Mesendoderm (in vitro differentiated cells): ENCODE results near the gene INO80.
A peak's percentile ranks its signal among the peaks of the same experiment; 100 is the strongest.
"Not testable (repeated sequence)": the region's sequence is repeated elsewhere in the genome, so short reads cannot be mapped to it uniquely, and the experiment has no call there.

Source experiments
- DNase-seq: peaks from one replicate; pipeline ENCODE4 v3.0.0; 2013
- H2AK5ac ChIP-seq: 2 replicates; pipeline ENCODE4 v1.6.1; 2013; ENCODE audit warnings: low read length, inconsistent platforms
- H2BK120ac ChIP-seq: 2 replicates; pipeline ENCODE4 v1.6.1; 2013; ENCODE audit warnings: low read depth, mild to moderate bottlenecking, low read length, moderate library complexity, mixed read lengths
- H2BK15ac ChIP-seq: replicated peaks from 2 replicates; pipeline ENCODE4 v1.6.1; 2013; ENCODE audit warnings: low read depth, mild to moderate bottlenecking, moderate library complexity
- H2BK5ac ChIP-seq: 2 replicates; pipeline ENCODE4 v1.6.1; 2013; ENCODE audit warnings: low read length, inconsistent platforms
- H3K18ac ChIP-seq: 2 replicates; pipeline ENCODE4 v1.6.1; 2013; ENCODE audit warnings: mild to moderate bottlenecking, low read length, mixed read lengths
- H3K23ac ChIP-seq: one replicate; pipeline ENCODE4 v1.6.1; 2013; ENCODE audit warnings: low read length
- H3K27ac ChIP-seq: 2 replicates; pipeline ENCODE4 v1.5.1; 2013; ENCODE audit warnings: low read depth, mild to moderate bottlenecking, inconsistent platforms, low read length, moderate library complexity
- H3K27me3 ChIP-seq: 2 replicates; pipeline ENCODE4 v1.6.1; 2013; ENCODE audit warnings: low read length, control low read depth, mild to moderate bottlenecking, inconsistent platforms; ENCODE audit not compliant: insufficient read depth, poor library complexity
- H3K36me3 ChIP-seq: 2 replicates; pipeline ENCODE4 v1.6.1; 2013; ENCODE audit warnings: low read length, inconsistent platforms; ENCODE audit not compliant: control insufficient read depth, insufficient read depth
- H3K4ac ChIP-seq: one replicate; pipeline ENCODE4 v1.6.1; 2013; ENCODE audit warnings: low read depth, mild to moderate bottlenecking, low read length, moderate library complexity
- H3K4me1 ChIP-seq: 2 replicates; pipeline ENCODE4 v1.6.1; 2013; ENCODE audit warnings: low read depth, low read length, inconsistent platforms; ENCODE audit not compliant: control insufficient read depth
- H3K4me2 ChIP-seq: 2 replicates; pipeline ENCODE4 v1.6.1; 2013; ENCODE audit warnings: low read length
- H3K4me3 ChIP-seq: 2 replicates; pipeline ENCODE4 v1.5.1; 2013; ENCODE audit warnings: mild to moderate bottlenecking, low read length
- H3K56ac ChIP-seq: one replicate; pipeline ENCODE4 v1.6.1; 2013; ENCODE audit warnings: low read length
- H3K79me1 ChIP-seq: 2 replicates; pipeline ENCODE4 v1.6.1; 2013; ENCODE audit warnings: low read length, inconsistent platforms
- H3K79me2 ChIP-seq: 2 replicates; pipeline ENCODE4 v1.6.1; 2013; ENCODE audit warnings: mild to moderate bottlenecking, low read length; ENCODE audit not compliant: control insufficient read depth, insufficient read depth
- H3K9ac ChIP-seq: 2 replicates; pipeline ENCODE4 v1.6.1; 2013; ENCODE audit warnings: low read length, inconsistent platforms
- H4K5ac ChIP-seq: one replicate; pipeline ENCODE4 v1.6.1; 2013; ENCODE audit warnings: low read length
- H4K8ac ChIP-seq: one replicate; pipeline ENCODE4 v1.6.1; 2013; ENCODE audit warnings: low read depth, mild to moderate bottlenecking, control low read depth, low read length, moderate library complexity
- WGBS: extraction: QIAGEN DNeasy Blood & Tissue Kit; methylation state at CpG from one replicate; pipeline ENCODE4 v1.1.7; 2013; ENCODE audit warnings: low lambda C conversion rate, missing lambda C conversion rate; ENCODE audit not compliant: insufficient coverage; ENCODE audit errors: extremely low coverage; 5-methylcytosine and 5-hydroxymethylcytosine counted together

Gene INO80

DNA sequence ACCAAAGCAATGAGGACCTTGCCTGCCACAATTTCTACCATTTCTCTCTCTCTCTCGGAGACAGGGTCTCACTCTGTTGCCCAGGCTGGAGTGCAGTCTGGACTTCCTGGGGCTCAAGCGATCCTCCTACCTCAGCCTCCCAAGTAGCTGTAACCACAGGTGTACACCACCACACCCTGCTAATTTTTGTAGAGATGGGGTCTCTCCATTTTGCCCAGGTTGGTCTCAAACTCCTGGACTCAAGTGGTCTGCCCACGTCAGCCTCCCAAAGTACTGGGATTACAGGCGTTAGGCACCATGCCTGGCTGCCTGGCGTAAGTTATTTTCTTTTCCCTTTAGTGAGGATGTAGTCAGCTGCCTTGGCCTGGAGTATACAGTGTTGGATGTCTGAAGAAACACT, 37.7 kb upstream of the INO80 start:
- Histone ChIP-seq H3K18ac (no peak overlapping the region), H3K4ac (no peak overlapping the region), H3K4me3 (no peak overlapping the region), H3K79me1 (no peaks in the 10 kb centered on the region), H2AK5ac (no peak overlapping the region), H3K27me3 (no peaks in the 10 kb centered on the region), H4K5ac (no peak overlapping the region), H4K8ac (no peak overlapping the region), H3K36me3 (no peaks in the 10 kb centered on the region), H3K4me2 (no peak overlapping the region), H3K79me2 (no peaks in the 10 kb centered on the region), H3K56ac (no peak overlapping the region), H3K4me1 (no peaks in the 10 kb centered on the region), H2BK15ac (no peak overlapping the region), H2BK5ac (no peak overlapping the region), H3K9ac (no peak overlapping the region), H3K27ac (no peak overlapping the region), H2BK120ac (no peak overlapping the region), H3K23ac (no peak overlapping the region)
- no peak for DNase-seq
- no CpG with 5 or more reads among the region's 5 CpGs for WGBS

- Histone ChIP-seq H3K4me1 (no peaks in the 10 kb centered on the region), H3K18ac (no peak overlapping the region), H3K27ac (no peak overlapping the region), H2BK5ac (no peak overlapping the region), H4K8ac (no peak overlapping the region), H3K79me1 (no peaks in the 10 kb centered on the region), H3K79me2 (no peaks in the 10 kb centered on the region), H2BK120ac (no peak overlapping the region), H3K36me3 (no peaks in the 10 kb centered on the region), H3K4me2 (no peak overlapping the region), H3K9ac (no peak overlapping the region), H4K5ac (no peak overlapping the region), H2BK15ac (no peak overlapping the region), H3K27me3 (no peaks in the 10 kb centered on the region), H3K4me3 (no peak overlapping the region), H3K4ac (no peak overlapping the region), H2AK5ac (no peak overlapping the region), H3K23ac (no peak overlapping the region), H3K56ac (no peak overlapping the region)
- no peak for DNase-seq
- WGBS: no CpG with 5 or more reads among the region's 37 CpGs
Measured at GRCh38 chr15:41151451-41152005, 35.4 kb upstream of the INO80 start.

DNA sequence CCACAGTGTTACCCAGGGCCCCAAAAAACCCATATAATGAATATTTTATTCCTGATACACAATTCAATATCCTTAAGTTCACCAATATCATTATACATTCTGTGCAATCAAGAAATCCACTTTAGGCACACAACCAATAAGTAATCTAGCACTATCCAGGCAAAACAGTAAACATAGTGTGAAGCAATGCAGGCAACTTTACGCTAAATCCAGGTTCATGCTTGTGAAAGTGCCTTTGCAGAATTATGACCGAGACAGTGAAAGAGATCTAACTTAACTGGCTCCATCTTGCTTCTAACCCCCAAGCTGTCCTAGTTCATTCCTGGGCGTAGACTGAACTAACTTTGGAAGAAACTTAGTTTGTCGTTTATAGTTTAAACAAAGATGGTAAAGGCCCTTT, 34.2 kb upstream of the INO80 start:
- WGBS: no CpG with 5 or more reads among the region's 4 CpGs
- H3K79me2 ChIP-seq: no peaks in the 10 kb centered on the region
- H4K5ac ChIP-seq: no peak overlapping the region
- no peak overlapping the region for H3K18ac ChIP-seq
- H3K56ac ChIP-seq: no peak overlapping the region
- no peak for DNase-seq
- no peaks in the 10 kb centered on the region for H3K4me1 ChIP-seq
- no peak overlapping the region for H2BK5ac ChIP-seq
- H3K4me3 ChIP-seq: no peak overlapping the region
- no peaks in the 10 kb centered on the region for H3K27me3 ChIP-seq
- H2AK5ac ChIP-seq: no peak overlapping the region
- no peak overlapping the region for H3K9ac ChIP-seq
- no peak overlapping the region for H3K4ac ChIP-seq
- no peaks in the 10 kb centered on the region for H3K36me3 ChIP-seq
- no peak overlapping the region for H2BK120ac ChIP-seq
- no peaks in the 10 kb centered on the region for H3K79me1 ChIP-seq
- no peak overlapping the region for H3K27ac ChIP-seq
- no peak overlapping the region for H4K8ac ChIP-seq
- no peak overlapping the region for H3K23ac ChIP-seq
- no peak overlapping the region for H3K4me2 ChIP-seq
- H2BK15ac ChIP-seq: no peak overlapping the region

- no peak overlapping the region for H2BK5ac ChIP-seq
- H3K27ac ChIP-seq: no peak overlapping the region
- no peak overlapping the region for H4K8ac ChIP-seq
- H2BK120ac ChIP-seq: no peak overlapping the region
- H3K56ac ChIP-seq: no peak overlapping the region
- H3K4ac ChIP-seq: no peak overlapping the region
- H3K79me2 ChIP-seq: no peaks in the 10 kb centered on the region
- H3K4me1 ChIP-seq: no peaks in the 10 kb centered on the region
- no peak overlapping the region for H3K18ac ChIP-seq
- no peak overlapping the region for H2BK15ac ChIP-seq
- no peak overlapping the region for H4K5ac ChIP-seq
- no peak overlapping the region for H3K4me3 ChIP-seq
- no CpG with 5 or more reads among the region's 2 CpGs for WGBS
- H3K23ac ChIP-seq: no peak overlapping the region
- H3K36me3 ChIP-seq: no peaks in the 10 kb centered on the region
- no peak overlapping the region for H2AK5ac ChIP-seq
- H3K27me3 ChIP-seq: no peaks in the 10 kb centered on the region
- H3K4me2 ChIP-seq: no peak overlapping the region
- DNase-seq: no peak
- no peaks in the 10 kb centered on the region for H3K79me1 ChIP-seq
- H3K9ac ChIP-seq: no peak overlapping the region
Measured at GRCh38 chr15:41148065-41148464, 32.0 kb upstream of the INO80 start.

GRCh38 chr15:41139619-41140018, 23.5 kb upstream of the INO80 start:
- no peaks in the 10 kb centered on the region for H3K4me1 ChIP-seq

GRCh38 chr15:41139112-41139511, 23.0 kb upstream of the INO80 start:
- H3K27me3 ChIP-seq, H3K4ac ChIP-seq, H3K79me1 ChIP-seq: not testable (repeated sequence)

More at GRCh38 chr15:41139619-41140018, 23.5 kb upstream of the INO80 start:
- Histone ChIP-seq H2AK5ac (no peak overlapping the region), H3K4me3 (no peak overlapping the region), H3K56ac (no peak overlapping the region), H3K9ac (no peak overlapping the region), H3K4me2 (no peak overlapping the region), H2BK15ac (no peak overlapping the region), H3K79me1 (no peaks in the 10 kb centered on the region), H3K27me3 (no peaks in the 10 kb centered on the region), H3K18ac (no peak overlapping the region), H3K27ac (no peak overlapping the region), H3K4ac (no peak overlapping the region), H3K79me2 (no peaks in the 10 kb centered on the region), H4K5ac (no peak overlapping the region), H3K23ac (no peak overlapping the region), H4K8ac (no peak overlapping the region), H3K36me3 (no peaks in the 10 kb centered on the region), H2BK120ac (no peak overlapping the region), H2BK5ac (no peak overlapping the region)
- no CpG with 5 or more reads among the region's 5 CpGs for WGBS
- no peak for DNase-seq

More at GRCh38 chr15:41139112-41139511, 23.0 kb upstream of the INO80 start:
- H2BK15ac ChIP-seq, H3K36me3 ChIP-seq, H3K4me2 ChIP-seq, H2BK5ac ChIP-seq, H4K8ac ChIP-seq, H3K27ac ChIP-seq, H4K5ac ChIP-seq, H2BK120ac ChIP-seq, H3K4me3 ChIP-seq, H3K23ac ChIP-seq, H3K9ac ChIP-seq, H3K4me1 ChIP-seq, H3K79me2 ChIP-seq, H2AK5ac ChIP-seq, H3K56ac ChIP-seq, H3K18ac ChIP-seq: not testable (repeated sequence)
- no CpG with 5 or more reads among the region's 7 CpGs for WGBS
- DNase-seq: peak; percentile 50
